G401 (cell line): ENCODE results near the gene DCTN2. TPM values are rescaled to one million over a fixed set of nuclear protein-coding genes. Genes with fewer than 3 reads are reported as not detected.
A peak's percentile ranks its signal among the peaks of the same experiment; 100 is the strongest.

Experiments used
- DNase-seq: peaks from one replicate; pipeline ENCODE4 v3.0.0-alpha.2; 2015; ENCODE audit warnings: low spot score
- in situ Hi-C: cut with HindIII; loops from 2 replicates; pipeline ENCODE4 v1.10.0; 2016; ENCODE audit warnings: low sequenced_read_pairs, mixed read lengths
- total RNA-seq: library from RNA; depleted of rRNA; stranded (reverse); fragments of >200 nt; shearing (Covaris generic); gene quantifications from 2 replicates; pipeline ENCODE4 v1.2.3, GENCODE V29; 2014

The DCTN2 gene
- total RNA-seq, 1 experiment from 2014 or later = 162 TPM

DNA sequence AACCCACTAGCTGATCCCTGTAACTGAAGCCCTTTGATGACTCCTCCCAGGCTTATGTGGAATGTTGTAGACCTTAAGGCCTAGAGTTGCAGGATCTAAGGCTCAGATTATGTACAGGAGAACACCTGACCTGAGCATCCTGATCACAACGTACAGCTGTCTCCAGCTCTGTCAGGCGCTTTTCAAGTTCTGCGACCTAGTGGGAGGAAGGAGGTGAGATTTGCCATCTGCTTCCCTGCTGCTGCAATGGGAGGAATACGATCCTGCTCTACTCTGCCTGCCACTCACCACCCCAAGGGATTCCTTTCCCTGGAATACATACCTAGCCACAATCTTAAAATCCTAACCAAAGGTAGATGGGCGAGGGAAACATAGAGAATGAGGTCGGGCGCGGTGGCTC is 13.9 kb downstream of the DCTN2 start:
- no peak for DNase-seq
- in situ Hi-C loops = no loop called here

DNA sequence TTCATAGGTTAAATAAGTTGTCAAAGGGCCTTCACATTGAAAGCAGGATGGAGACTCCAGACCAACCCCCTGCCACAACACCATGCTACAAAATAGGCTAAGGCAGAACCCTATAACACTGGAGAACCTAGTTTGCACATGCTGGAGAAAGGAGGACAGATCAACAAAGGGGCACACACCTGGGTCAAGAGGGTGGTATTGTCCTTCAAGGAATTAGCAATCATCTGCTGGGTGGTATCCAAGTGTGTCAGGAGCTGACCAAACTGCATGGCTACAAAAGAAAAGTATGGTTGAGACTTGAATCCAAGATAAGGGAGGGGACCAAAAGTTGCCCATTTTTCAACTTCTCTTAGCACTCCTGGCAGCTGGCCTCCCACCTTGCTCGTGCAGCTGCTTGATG is 15.2 kb downstream of the DCTN2 start:
- DNase-seq = no peak
- in situ Hi-C loops = no loop called here

DNA sequence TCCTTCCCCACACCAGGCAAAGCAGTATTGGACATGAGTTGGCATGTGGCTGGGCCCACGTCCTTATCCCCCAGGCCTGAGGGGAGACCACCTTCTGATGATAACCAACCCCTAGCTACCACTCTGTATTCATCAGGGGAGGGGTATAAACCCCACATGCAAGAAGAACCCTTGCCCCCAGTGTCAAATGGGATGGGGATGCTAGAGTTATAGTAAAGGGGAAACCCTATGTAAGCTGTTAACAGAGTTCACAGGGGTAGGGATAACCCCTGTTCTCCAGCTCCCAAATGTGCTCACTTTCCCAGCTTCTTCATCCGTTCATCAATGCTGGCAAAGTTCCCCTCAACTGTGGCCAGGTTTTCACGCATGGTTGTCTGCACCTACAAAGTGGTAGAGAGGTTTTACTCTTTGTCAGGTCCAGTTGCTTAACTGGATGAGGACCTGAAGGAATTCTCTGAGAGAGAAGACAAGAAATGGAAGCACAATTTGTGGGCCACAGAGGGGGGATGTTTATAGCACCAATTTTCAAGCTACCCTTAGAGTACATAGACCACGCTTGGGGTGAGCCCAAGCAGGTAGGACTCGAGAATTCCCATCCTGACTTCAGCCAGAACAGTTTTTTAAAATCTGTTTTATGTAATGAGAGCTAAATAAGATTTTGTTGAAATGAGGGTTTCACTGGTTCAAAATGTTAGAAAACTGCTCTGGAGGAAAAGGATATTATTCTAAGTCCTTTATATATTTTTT is 16.4 kb downstream of the DCTN2 start:
- in situ Hi-C loops = no loop called here
- DNase-seq = no peak

DNA sequence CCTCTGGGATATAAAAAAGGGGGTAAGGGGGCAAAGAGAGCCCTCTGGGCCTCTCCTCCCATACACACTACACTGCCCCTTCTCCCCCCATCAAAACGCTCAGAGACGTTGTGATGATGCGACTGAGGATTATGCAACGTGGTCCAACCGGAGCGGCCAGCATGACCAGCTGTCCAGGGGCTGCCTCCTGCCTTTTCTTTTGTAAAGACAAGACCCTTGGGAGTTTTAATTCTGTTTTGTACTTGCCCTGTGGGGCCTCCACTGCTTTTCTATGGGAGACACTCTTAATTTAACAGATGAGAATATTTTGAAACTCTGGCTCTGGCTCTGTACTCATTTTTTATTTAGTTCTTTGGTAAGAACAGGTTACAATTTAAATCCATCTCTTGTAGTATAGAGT is 17.2 kb downstream of the DCTN2 start:
- in situ Hi-C loops = no loop called here
- DNase-seq = no peak

DNA sequence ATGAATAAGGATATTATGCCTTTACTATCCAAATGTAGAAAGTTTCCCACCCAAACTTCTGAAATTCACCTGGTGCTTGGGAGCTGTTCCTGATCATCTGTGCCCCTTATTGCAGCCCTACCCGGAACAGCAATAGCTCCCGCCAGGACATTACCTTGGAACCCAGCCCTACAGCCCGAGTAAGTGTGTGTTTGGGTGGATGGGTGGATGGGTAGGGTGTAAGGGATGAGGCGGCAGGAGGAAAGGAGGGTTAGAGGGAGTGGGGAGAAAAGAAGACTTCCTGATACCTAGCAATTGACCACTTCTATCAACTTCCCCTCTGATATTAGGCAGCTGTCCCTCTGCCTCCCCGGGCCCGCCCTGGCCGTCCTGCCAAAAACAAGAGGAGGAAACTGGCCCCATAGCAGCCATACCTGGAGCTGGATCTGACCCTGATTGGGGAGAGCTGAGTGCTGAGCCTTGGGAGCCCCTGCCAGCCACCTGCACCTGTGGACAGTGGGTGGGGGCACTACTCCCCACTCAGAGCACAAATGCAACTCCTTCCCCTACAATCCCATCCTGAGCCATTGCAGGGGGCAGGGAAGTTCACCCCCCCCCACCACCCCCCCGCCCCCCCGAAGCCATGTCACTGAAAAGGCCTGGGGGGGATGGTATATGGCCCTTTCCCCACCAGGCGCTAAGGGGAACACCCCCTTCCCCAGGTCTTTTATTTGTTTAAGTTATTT is 18.0 kb downstream of the DCTN2 start:
- in situ Hi-C loops = no loop called here
- DNase-seq = no peak

DNA sequence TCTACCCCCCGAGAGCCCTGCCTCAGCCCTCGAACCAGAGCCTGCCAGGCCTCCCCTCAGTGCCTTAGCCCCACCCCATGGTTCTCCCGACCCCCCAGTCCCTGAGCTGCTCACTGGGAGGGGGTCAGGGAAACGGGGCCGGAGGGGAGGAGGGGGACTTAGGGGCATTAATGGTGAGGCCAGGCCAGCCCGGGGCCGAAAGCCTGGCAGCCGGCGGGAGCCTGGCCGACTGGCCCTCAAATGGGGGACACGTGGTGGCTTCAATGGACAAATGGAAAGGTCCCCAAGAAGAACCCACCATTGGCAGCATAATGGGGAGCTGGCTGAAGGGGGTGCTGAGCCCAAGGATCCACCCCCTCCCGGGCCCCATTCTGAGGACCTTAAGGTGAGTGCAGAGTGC is 18.8 kb downstream of the DCTN2 start:
- in situ Hi-C loops = no loop called here
- no peak for DNase-seq

DNA sequence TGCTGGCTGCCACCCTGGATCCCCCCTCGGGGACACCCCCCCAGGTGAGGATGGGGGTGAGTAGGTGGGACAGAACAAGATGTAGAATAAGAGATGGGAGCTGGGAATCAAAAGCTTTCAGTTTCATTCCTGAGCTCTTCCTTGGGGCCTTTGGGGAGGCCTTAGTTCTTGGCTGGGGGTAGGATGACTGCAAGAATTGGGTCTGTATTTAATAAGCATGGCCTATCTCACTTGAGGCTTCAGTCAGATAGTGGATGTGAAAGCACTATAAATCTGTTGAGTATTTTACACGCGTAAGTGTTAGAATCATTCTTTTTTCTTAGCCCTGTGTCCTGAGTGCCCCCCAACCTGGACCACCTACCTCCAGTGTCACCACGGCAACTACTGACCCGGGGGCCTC is 19.8 kb downstream of the DCTN2 start:
- no peak for DNase-seq
- in situ Hi-C loops = no loop called here

DNA sequence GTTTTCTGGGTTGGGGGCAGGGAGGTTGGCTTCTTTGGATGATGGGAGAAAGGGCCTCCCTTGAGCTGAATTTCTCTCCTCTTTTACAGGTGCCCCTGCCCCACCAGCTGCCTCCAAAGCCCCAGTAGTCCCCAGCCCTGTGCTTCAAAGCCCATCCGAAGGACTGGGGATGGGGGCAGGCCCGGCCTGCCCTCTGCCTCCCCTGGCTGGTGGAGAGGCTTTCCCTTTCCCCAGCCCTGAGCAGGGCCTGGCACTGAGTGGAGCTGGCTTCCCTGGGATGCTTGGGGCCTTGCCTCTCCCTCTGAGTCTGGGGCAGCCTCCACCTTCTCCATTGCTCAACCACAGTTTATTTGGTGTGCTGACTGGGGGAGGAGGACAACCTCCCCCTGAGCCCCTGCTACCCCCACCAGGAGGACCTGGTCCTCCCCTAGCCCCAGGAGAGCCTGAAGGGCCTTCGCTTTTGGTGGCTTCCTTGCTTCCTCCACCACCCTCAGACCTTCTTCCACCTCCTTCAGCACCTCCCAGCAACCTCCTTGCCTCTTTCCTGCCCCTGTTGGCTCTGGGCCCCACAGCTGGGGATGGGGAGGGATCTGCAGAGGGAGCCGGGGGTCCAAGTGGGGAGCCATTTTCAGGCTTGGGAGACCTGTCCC is 20.4 kb downstream of the DCTN2 start:
- DNase-seq = no peak
- in situ Hi-C loops = no loop called here

DNA sequence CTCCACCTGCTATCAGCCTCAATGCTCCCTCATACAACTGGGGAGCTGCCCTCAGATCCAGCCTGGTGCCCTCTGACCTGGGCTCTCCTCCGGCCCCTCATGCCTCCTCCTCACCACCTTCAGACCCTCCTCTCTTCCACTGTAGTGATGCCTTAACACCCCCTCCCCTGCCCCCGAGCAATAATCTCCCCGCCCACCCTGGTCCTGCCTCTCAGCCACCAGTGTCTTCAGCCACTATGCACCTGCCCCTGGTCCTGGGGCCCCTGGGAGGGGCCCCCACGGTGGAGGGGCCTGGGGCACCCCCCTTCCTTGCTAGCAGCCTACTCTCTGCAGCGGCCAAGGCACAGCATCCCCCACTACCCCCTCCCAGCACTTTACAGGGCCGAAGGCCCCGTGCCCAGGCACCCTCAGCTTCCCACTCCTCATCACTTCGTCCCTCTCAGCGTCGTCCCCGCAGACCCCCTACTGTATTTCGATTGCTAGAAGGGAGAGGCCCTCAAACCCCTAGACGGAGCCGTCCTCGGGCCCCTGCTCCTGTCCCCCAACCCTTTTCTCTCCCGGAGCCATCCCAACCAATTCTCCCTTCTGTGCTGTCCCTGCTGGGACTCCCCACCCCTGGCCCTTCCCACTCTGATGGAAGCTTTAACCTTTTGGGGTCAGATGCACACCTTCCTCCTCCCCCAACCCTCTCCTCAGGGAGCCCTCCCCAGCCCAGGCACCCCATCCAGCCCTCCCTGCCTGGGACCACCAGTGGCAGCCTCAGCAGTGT is 21.2 kb downstream of the DCTN2 start:
- in situ Hi-C loops = no loop called here
- DNase-seq = no peak

DNA sequence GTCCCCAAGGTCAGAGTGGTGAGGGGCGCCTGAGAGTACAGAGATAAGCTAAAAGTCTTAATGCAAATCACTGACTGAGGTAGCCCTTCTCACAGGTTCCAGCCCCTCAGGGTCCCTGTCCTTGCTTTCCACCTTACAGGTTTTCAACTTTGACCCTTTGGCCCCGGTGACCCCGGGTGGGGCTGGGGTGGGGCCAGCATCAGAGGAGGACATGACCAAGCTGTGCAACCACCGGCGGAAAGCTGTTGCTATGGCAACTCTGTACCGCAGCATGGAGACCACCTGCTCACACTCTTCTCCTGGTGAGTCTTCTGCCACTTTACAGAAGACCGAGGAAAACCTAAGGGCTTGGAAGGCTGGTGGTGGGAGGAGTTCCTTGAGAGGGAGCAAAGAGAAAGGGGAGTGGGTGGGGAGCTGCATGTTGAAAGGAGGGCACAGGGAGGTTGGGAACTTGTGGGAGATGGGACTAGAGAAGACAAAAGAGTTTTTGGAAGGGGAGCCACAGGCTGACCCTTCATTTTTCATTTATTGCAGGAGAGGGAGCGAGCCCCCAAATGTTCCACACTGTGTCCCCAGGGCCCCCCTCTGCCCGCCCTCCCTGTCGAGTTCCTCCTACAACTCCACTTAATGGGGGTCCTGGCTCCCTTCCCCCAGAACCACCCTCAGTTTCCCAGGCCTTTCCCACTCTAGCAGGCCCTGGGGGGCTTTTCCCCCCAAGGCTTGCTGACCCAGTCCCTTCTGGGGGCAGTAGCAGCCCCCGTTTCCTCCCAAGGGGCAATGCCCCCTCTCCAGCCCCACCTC is 22.0 kb downstream of the DCTN2 start:
- in situ Hi-C loops = no loop called here
- no peak for DNase-seq

DNA sequence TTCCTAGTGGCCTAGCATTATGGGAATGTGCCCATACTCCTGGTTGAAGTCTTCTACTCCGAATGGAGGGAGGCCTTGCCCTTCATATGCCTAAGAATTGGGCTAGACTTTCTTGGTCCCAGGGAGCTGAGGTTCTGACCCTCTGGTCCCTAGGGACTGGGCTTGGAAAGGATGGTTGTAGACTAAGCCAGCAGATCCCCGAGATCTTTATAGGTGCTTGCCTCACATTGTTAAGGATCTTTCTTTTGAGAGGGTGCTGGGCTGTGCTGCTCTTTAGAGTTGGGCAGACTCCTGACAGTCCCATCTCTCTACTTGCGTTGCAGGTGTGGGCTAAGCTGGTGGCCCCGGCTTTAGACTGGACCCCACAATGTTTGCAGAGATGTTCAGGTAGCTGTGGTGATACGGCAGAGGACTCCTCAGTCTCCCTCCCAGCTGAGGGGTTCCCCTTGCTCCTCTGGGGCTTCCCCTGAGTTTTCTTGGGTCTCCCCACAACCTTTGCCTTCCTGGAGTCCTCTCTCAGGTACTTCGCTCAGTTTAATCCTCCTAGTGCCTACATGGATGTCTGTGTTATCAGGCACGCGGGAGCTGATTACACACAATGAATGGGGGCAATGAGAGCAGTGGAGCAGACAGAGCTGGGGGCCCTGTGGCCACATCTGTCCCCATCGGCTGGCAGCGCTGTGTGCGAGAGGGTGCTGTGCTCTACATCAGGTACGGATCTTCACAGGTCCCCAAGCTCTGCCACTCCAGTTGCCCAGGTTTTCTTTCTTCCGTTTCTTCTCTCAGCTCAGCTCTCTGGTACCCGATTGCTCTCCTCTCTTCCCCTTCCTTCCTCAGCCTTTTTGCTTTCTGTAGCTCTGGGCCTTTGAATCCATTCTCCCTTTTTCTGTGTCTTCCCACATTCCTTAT is 23.0 kb downstream of the DCTN2 start:
- in situ Hi-C loops = no loop called here
- no peak for DNase-seq

DNA sequence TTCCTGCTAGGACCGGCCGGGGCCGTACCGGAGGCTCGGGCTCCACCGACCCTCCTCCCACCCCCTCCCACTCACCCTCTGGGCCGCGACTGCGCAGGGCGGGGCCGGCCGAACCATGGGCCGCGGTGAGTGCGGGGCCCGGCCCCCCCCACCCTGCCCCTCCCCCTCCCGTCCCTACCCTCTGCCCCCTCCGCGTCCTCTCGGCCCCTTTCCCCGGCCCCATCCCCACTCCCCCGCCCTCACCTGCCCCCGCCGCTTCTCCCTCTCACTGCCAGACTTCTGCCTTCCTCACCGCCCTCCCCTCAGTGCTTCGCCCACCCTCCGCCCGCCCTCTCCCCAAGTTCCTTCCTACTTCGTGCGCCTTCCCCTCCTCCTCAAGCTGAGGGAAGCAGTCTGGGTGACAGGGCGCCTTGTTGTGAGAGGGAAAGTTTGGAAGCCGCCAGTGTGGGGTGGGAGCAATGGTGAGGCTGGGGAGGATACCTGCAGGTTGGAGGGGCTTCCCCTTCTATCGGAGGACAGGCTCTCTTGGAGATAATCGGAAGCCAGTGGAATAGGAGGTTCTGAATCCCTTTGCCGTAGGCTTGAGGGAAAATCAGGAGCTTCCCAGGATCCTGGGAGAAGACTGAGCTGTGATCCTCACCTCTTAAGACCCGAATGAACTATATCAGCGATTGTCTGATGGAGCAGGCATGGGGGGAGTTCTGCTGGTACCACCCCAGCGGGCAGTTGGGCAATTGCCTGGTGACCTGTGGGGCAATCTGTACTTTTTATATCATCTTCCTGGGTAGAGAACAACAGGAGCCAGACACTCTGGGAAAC is 23.9 kb downstream of the DCTN2 start:
- DNase-seq = peak; percentile 37
- in situ Hi-C loops = no loop called here

DNA sequence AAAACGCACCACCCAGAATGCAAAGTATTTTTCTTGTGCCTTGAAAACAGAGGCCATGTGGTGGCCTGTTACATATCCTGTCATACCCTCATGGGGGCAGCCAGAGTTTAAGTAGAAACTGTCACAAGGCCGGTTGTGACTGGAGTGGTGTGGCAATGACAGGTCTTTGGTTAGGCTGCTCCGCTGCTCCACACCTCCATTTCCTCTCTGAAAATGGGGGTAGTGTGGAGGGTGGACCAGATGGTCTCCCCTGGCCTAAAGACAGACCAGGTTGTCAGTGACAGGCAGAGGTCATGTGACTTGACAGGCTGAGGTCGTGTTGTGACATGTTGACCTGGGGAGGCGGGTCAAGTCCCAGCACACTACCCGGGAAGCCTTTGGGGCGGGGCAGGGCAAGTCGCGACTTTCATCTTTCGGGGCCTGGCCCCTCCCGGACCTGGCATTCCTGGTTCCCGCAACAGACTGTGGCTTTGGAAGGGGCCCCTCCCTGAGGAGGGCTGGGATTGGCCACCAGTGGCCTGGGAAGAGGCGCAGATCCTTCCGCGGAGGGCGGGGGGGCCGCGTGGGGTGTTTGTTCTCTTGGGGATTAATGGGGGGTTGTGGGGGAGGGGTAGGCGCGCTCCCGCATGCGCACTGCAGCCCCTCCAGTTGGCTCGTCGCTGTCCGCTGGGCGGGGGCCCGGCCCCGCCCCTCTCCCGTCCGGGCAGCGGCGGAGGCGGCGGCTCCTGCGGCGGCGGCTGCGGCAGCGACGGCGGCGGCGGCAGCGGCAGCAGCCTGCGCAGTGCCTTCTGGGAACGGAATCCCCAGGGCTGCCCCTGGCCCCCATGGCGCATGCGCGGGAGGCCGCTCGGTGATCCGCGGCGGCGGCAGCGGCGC is 24.7 kb downstream of the DCTN2 start, which contains the start of gene MBD6:
TSS of gene MBD6 (plus strand) at position 814 of the 876 bp plus-strand sequence. CDS start 1,480 bp downstream, outside the sequence.
- in situ Hi-C loops = no loop called here
- peak; percentile 85 for DNase-seq

DNA sequence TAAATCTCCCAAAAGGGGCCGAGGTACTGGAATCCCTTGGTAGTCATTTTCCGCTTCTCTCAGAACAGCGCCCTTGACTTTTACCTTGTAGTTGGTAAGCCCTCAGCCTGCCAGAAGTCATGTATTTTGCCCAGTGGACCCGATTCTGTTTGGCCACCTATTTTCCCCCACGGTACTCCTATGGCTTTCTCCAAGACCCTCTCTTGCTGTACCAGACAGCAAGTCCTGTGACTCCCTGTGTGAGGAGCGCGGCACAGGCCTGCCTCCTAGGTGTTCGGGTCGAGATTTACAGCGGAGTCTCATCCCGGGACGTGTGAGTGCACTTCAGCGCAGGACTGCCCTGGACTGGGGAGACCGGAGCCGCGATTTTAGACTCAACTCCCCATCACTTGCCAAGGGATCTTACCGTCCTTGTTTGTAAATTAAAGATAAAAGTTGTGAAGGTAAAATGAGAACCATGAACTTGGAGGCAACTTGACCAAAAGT is 25.4 kb downstream of the DCTN2 start:
- peak; percentile 68 for DNase-seq
- in situ Hi-C loops = no loop called here

DNA sequence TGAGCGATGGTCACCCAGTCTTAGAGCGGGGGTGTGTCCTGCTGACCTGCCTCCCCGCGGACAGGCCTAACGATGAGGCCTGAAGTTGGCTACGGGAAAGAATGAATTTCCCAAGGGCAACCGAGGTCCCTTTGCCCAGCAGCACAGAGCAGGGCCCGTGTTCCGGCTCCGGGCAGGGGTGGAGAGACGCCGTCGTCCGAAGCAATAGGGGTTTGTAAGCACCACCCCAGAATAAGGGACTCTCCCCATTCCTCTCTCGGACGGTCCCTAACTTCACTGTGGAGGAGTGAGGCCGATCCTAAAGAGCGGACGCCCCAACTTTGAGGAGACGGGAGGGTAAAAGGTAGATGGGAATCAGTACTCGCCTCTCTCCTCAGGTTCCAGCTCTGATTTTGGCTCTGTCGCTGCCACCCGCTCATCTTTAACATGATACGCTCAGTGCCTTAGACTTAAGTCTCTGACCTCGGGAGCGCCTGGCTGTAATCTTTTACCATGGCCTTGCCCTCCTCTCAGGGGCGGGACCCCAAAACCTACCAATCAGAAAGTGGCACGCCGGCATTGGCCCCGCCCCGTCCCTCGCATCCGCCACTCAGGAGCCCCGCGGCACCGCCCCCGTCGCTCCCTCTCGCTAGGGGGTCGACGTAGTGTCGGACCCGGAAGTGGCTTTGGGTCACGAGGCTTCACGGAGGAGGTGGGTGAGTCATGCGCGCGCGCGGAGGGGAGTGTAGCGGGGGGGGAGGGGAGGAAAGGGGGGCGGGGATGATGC is 26.8 kb downstream of the DCTN2 start, which contains the start of gene DDIT3:
TSS of gene DDIT3 (minus strand) at position 462 of the 766 bp plus-strand sequence. CDS start 3,108 bp downstream, outside the sequence.
- in situ Hi-C loops = no loop called here
- peak; percentile 98 for DNase-seq
